PC-3 (cell line): ENCODE measurements around the gene SLC19A1. TPM values are rescaled to one million over a fixed set of nuclear protein-coding genes. Genes with fewer than 3 reads are reported as not detected.

Experiments used
- ATAC-seq: fragments of 200-7000 bp; cut with Tn5 transposase; 2 replicates; pipeline ENCODE4 v1.9.1; 2020; ENCODE audit warnings: mild to moderate bottlenecking, moderate library complexity
- BruUV-seq: library from RNA; stranded (reverse); fragments of 400-500 nt; replicated peaks from 2 replicates; lab custom pipeline; 2021; lab: Mats Ljungman, UMichigan
- CTCF ChIA-PET: fragments of 300-600 bp; sonication (Branson Sonifier 250); formaldehyde crosslinking; loops from one replicate; lab custom pipeline; 2022; ENCODE audit warnings: antibody characterized with exemption; lab: Charles Lee
- POLR2A ChIA-PET: fragments of 300-600 bp; sonication (Branson Sonifier 250); formaldehyde crosslinking; loops from one replicate; lab custom pipeline; 2022; ENCODE audit warnings: antibody characterized with exemption; ENCODE audit not compliant: unreplicated experiment; lab: Charles Lee
- DNase-seq: peaks from one replicate; pipeline ENCODE4 v3.0.0-alpha.2; 2015
- H2AFZ ChIP-seq: fragments of 300-600 bp; sonication (generic); 2 replicates; pipeline ENCODE4 v1.6.0; 2016; ENCODE audit warnings: antibody characterized with exemption, low read length
- H3F3A ChIP-seq: fragments of 300-600 bp; sonication (generic); one replicate; pipeline ENCODE4 v1.6.0; 2017; ENCODE audit warnings: antibody characterized with exemption, low read length, control low read depth, mild to moderate bottlenecking; ENCODE audit not compliant: unreplicated experiment
- H3K27ac ChIP-seq: fragments of 300-600 bp; sonication (generic); 2 replicates; pipeline ENCODE4 v1.5.1; 2016; ENCODE audit warnings: mild to moderate bottlenecking, low read length
- H3K27me3 ChIP-seq: fragments of 300-600 bp; sonication (generic); 2 replicates; pipeline ENCODE4 v1.6.1; 2016; ENCODE audit warnings: low read length, mixed read lengths
- H3K36me3 ChIP-seq: fragments of 300-600 bp; sonication (generic); 2 replicates; pipeline ENCODE4 v1.6.1; 2016; ENCODE audit warnings: low read depth, mixed run types, low read length, mixed read lengths
- H3K4me1 ChIP-seq: fragments of 300-600 bp; sonication (generic); 2 replicates; pipeline ENCODE4 v1.5.1; 2016; ENCODE audit warnings: low read length; ENCODE audit not compliant: insufficient read depth
- H3K4me2 ChIP-seq: fragments of 300-600 bp; sonication (generic); 2 replicates; pipeline ENCODE4 v1.6.0; 2016; ENCODE audit warnings: low read length
- H3K4me3 ChIP-seq: fragments of 300-600 bp; sonication (generic); 2 replicates; pipeline ENCODE4 v1.5.1; 2016; ENCODE audit warnings: mild to moderate bottlenecking, low read length, mixed read lengths
- H3K79me2 ChIP-seq: fragments of 300-600 bp; sonication (generic); 2 replicates; pipeline ENCODE4 v1.6.1; 2017; ENCODE audit warnings: low read length, mixed read lengths
- H3K9ac ChIP-seq: fragments of 300-600 bp; sonication (generic); 2 replicates; pipeline ENCODE4 v1.6.0; 2016; ENCODE audit warnings: mild to moderate bottlenecking, low read length
- H3K9me2 ChIP-seq: fragments of 300-600 bp; sonication (generic); replicated peaks from 2 replicates; pipeline ENCODE4 v1.6.1; 2016; ENCODE audit warnings: mixed run types, low read length, mixed read lengths
- H3K9me3 ChIP-seq: fragments of 300-600 bp; sonication (generic); 2 replicates; pipeline ENCODE4 v1.6.1; 2016; ENCODE audit warnings: low read length, mixed read lengths
- H4K20me1 ChIP-seq: fragments of 300-600 bp; sonication (generic); 2 replicates; pipeline ENCODE4 v1.6.1; 2016; ENCODE audit warnings: low read length, mixed read lengths
- EZH2 ChIP-seq: fragments of 300-600 bp; sonication (generic); IDR thresholded peaks from one replicate; pipeline ENCODE4 v1.6.1; 2017; ENCODE audit warnings: antibody characterized with exemption, mild to moderate bottlenecking, low read length; ENCODE audit not compliant: unreplicated experiment
- EZH2phosphoT487 ChIP-seq: fragments of 300-600 bp; sonication (generic); IDR thresholded peaks from 2 replicates; pipeline ENCODE4 v1.6.1; 2018; ENCODE audit warnings: mild to moderate bottlenecking, antibody characterized with exemption, low read length, borderline replicate concordance
- intact Hi-C: fragments of 100-400 bp; cut with micrococcal nuclease; formaldehyde crosslinking; loops from 2 replicates; pipeline ENCODE4 v1.9.0; 2023
- total RNA-seq: library from RNA; depleted of rRNA; stranded (reverse); fragments of >200 nt; gene quantifications from 2 replicates; pipeline ENCODE4 v1.2.3, GENCODE V29; 2014
- TF ChIP-seq, protein P1 (sequence below): fragments of 300-600 bp; sonication (generic); conservative IDR thresholded peaks from 2 replicates; pipeline ENCODE4 v1.5.1; 2017; ENCODE audit warnings: antibody characterized with exemption, low read depth, mild to moderate bottlenecking, low read length

Gene SLC19A1
- total RNA-seq, 1 experiment from 2014 or later: 54.2 TPM

DNA sequence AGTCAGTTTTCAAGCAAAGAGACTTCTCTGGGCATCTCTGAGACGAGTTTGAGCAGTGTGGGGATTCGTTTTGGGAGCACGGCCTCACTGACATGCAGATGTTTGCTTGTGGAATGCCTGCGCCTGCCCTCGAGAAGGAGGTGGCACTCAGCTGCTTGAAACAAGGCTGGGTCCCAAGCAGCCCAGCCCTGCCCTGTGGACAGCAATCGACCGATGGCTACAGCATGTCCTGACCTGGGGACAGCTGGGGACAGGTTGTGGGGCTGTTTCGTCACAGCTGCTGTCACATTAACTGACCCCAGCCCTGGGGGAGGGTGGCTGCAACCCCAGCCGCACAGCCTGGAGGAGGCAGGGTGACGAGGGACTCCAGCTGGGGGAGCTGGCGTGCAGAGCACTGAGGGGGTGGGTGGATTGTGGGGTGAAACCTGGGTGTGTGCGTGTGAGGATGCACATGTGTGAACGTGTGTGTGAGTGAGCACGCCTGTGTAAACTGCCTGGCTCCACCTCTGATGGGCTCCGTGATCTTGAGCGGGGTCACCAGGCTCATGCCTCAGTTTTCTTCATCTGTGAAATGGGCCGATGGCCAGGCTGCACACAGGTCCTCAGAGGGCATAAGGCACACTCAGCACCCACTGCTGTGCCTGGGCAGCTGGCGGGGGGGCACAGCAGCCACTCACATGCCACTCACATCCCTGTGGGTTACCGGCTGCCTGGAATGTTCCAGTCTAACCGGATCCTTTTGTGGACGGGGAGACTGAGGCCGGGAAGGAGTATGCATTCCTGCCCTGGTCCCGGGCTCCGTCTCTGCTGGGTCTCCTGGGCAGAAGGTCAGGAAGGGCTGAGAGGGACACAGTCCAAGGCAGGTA is 87.9 kb downstream of the SLC19A1 start:
- DNase-seq (no peak), ATAC-seq (no peak)
- peaks cover 8% of the 10 kb centered on the region for H3F3A ChIP-seq
- no peaks in the 10 kb centered on the region for H3K9me2 ChIP-seq
- TF ChIP-seq EZH2phosphoT487: no peak
- no peak for TF ChIP-seq EZH2
- TF ChIP-seq, protein P1, sequence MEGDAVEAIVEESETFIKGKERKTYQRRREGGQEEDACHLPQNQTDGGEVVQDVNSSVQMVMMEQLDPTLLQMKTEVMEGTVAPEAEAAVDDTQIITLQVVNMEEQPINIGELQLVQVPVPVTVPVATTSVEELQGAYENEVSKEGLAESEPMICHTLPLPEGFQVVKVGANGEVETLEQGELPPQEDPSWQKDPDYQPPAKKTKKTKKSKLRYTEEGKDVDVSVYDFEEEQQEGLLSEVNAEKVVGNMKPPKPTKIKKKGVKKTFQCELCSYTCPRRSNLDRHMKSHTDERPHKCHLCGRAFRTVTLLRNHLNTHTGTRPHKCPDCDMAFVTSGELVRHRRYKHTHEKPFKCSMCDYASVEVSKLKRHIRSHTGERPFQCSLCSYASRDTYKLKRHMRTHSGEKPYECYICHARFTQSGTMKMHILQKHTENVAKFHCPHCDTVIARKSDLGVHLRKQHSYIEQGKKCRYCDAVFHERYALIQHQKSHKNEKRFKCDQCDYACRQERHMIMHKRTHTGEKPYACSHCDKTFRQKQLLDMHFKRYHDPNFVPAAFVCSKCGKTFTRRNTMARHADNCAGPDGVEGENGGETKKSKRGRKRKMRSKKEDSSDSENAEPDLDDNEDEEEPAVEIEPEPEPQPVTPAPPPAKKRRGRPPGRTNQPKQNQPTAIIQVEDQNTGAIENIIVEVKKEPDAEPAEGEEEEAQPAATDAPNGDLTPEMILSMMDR: no peak
- H4K20me1 ChIP-seq: 0 out of 2 replicates have a peak, but pooled peaks cover 6% of the 10 kb centered on the region
- H3K9me3 ChIP-seq: peaks cover 3% of the 10 kb centered on the region; the same call in 1 of the 2 replicates
- H3K4me1 ChIP-seq: peaks cover 13% of the 10 kb centered on the region
- BruUV-seq: no TSS peak
- ChIA-PET CTCF (no interaction called here), POLR2A (no interaction called here)
- H2AFZ ChIP-seq: no peak overlapping the region
- no peak overlapping the region for H3K9ac ChIP-seq
- intact Hi-C loops: no loop called here
- 0 out of 2 replicates have a peak, but pooled peaks cover 2% of the 10 kb centered on the region for H3K36me3 ChIP-seq
- no peak overlapping the region for H3K4me3 ChIP-seq
- 0 out of 2 replicates have a peak overlapping the region, but pooled peaks have one; percentile 22 for H3K27ac ChIP-seq
- H3K27me3 ChIP-seq: no peaks in the 10 kb centered on the region
- no peaks in the 10 kb centered on the region for H3K79me2 ChIP-seq
- peak overlapping the region; percentile 74 for H3K4me2 ChIP-seq

DNA sequence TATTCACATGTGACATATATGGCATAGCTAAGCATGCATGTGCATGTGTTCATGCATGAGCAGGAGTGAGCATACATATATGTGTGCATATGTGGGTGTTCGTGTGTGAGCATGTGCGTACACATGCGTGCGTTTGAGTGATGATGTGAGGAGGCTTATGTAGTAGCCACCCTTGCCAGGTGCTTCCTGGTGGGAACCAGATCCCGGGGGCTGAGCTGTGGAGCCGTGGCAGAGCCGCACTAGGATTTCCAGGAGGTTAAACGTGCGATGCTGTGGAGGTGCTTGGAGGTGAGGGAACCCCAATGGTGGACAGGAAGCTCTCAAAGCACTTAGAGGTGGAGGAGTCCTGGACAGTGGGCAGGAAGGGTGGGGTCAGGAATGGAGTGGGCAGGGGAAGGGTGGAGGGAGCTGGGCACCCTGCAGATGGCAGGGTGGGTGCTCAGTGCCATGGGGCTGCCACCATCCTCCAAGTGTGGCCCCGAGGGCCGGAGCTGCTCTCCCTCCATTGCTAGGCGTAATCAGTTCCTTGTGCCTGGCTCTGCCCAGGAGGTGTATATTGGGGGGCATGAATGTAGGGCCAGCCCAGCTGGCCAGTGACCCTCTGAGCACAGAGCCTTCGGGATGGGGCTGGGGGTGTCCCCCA is 88.8 kb downstream of the SLC19A1 start:
- ChIA-PET CTCF (no interaction called here), POLR2A (no interaction called here)
- no peak for DNase-seq
- Histone ChIP-seq H3K9me3 (peaks cover 3% of the 10 kb centered on the region; the same call in 1 of the 2 replicates), H2AFZ (no peak overlapping the region), H3K79me2 (no peaks in the 10 kb centered on the region), H3K9ac (no peak overlapping the region), H3F3A (peaks cover 8% of the 10 kb centered on the region), H3K36me3 (0 out of 2 replicates have a peak, but pooled peaks cover 2% of the 10 kb centered on the region), H3K9me2 (no peaks in the 10 kb centered on the region), H3K27me3 (no peaks in the 10 kb centered on the region), H3K4me3 (no peak overlapping the region), H3K27ac (no peak overlapping the region), H3K4me1 (peaks cover 13% of the 10 kb centered on the region), H3K4me2 (no peak overlapping the region), H4K20me1 (0 out of 2 replicates have a peak, but pooled peaks cover 6% of the 10 kb centered on the region)
- BruUV-seq: no TSS peak
- TF ChIP-seq EZH2phosphoT487 (no peak), EZH2 (no peak)
- TF ChIP-seq, protein P1: no peak
- ATAC-seq: no peak
- intact Hi-C loops: no loop called here
